ENCODE data around the gene OTOA.
"Not testable (repeated sequence)": the region's sequence is repeated elsewhere in the genome, so short reads cannot be mapped to it uniquely, and the experiment has no call there.

Gene OTOA

DNA sequence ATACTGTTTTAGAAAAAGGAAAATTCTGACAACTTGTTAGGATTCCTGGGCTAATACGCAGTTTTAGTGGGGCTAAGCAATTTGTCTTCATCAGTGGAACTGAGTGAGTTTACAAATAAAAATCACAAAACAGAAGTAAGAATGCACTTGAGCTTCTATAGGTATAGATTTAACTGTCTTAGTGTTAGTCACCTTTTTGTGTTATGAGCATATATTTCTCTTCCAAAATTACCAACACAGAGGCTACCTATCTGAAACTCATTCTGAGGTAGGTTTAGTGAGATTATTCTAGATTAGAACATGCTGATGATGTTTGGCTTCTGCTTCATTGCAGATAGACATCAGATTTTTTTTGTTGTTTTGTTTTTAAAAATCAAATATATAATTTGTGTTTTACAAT, 41.2 kb upstream of the OTOA start:
- no peak overlapping the region for H3K4me3 ChIP-seq (replicated peaks in 1 of 2; ENCODE audit: low read depth in 2 of 2, low read length in 2 of 2)
- TF ChIP-seq CTCF (IDR thresholded peaks at IDR 0.05; ENCODE audit: low read depth, low read length), result no peak
- DNase-seq (ENCODE audit: low read depth in 2 of 2), result no peak

DNA sequence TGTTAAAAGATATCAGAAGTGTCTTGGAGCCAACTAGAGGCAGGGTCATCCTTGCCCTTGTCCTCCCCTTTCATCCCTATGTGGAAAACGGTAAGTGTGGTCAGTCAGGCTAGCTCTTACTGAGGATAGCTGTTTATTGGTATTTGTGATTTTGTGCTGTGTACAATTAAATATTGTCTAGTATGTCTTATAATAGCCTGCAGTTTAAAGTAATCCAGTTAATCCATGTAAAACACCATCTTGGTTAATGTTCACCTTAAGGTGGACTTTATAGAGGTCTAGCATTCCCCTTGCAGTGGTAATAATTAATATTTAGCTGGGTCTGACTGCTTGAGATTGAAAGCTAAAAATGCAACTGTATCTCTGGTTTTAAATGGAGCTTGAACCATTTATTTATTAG, 38.7 kb upstream of the OTOA start:
- TF ChIP-seq CTCF (IDR thresholded peaks at IDR 0.05; ENCODE audit: low read depth, low read length), result no peak
- no peak for DNase-seq (ENCODE audit: low read depth in 2 of 2)
- H3K4me3 ChIP-seq (replicated peaks in 1 of 2; ENCODE audit: low read depth in 2 of 2, low read length in 2 of 2), result no peak overlapping the region

DNA sequence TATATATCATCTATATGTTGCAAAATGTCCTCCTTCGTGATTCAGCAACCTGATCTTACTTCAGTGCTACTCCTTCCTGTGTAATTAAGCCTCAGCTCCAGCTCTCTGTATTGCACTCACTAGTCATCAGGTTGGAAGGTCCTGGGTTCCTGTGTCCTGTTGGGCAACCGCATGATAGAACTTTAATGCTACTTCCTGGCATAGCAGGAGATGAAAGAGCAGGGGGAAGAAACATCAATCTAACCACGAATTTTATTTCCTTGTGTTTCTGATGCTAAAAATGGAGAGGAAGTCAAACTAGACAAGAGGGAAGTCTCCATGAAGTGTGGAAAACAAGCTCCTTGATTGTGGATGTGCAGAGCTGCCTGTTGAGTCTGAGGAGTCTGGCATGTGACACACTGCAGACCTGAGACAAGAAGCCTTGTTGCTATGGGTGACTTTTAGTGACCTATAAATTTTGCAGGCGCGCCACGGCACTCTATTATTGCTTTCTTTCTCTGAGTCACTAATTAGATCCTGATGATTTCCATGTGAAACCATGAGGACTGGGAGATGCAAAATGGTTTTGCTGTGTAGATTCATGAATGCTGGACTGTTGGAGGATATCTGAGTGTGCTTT, 37.0 kb upstream of the OTOA start:
- no peak for TF ChIP-seq CTCF (IDR thresholded peaks at IDR 0.05; ENCODE audit: low read depth, low read length)
- peak; percentile 72 to 94 for DNase-seq (ENCODE audit: low read depth in 2 of 2)
- no peak overlapping the region for H3K4me3 ChIP-seq (replicated peaks in 1 of 2; ENCODE audit: low read depth in 2 of 2, low read length in 2 of 2)

- no peak for TF ChIP-seq CTCF (IDR thresholded peaks at IDR 0.05; ENCODE audit: low read depth, low read length)
- no peak for DNase-seq (ENCODE audit: low read depth in 2 of 2)
- no peak overlapping the region for H3K4me3 ChIP-seq (replicated peaks in 1 of 2; ENCODE audit: low read depth in 2 of 2, low read length in 2 of 2)
Measured at GRCh38 chr16:21628121-21628726, 35.5 kb upstream of the OTOA start.

DNA sequence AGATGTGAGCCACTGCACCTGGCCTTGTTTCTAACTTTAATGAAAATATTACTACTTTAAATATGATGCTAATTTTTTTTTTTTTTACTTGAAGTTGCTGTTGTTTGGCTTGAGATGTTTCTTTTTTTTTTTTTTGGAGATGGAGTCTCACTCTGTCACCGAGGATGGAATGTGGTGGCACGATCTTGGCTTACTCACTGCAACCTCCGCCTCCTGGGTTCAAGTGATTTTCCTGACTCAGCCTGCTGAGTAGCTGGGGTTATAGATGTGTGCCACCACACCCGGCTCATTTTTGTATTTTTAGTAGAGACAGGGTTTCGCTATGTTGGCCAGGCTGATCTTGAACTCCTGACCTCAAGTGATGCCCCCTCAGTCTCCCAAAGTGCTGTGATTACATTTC, 35.0 kb upstream of the OTOA start:
- TF ChIP-seq CTCF (IDR thresholded peaks at IDR 0.05; ENCODE audit: low read depth, low read length), result no peak
- H3K4me3 ChIP-seq (replicated peaks in 1 of 2; ENCODE audit: low read depth in 2 of 2, low read length in 2 of 2), result no peak overlapping the region
- peak in 1 of 2 donors; percentile 76 for DNase-seq (ENCODE audit: low read depth in 2 of 2)

GRCh38 chr16:21629616-21630539, 33.9 kb upstream of the OTOA start:
- not testable (repeated sequence) for H3K4me3 ChIP-seq (replicated peaks in 1 of 2; ENCODE audit: low read depth in 2 of 2, low read length in 2 of 2); DNase-seq (ENCODE audit: low read depth in 2 of 2)

GRCh38 chr16:21630866-21631265, 32.9 kb upstream of the OTOA start:
- H3K4me3 ChIP-seq (replicated peaks in 1 of 2; ENCODE audit: low read depth in 2 of 2, low read length in 2 of 2); DNase-seq (ENCODE audit: low read depth in 2 of 2): not testable (repeated sequence)

DNA sequence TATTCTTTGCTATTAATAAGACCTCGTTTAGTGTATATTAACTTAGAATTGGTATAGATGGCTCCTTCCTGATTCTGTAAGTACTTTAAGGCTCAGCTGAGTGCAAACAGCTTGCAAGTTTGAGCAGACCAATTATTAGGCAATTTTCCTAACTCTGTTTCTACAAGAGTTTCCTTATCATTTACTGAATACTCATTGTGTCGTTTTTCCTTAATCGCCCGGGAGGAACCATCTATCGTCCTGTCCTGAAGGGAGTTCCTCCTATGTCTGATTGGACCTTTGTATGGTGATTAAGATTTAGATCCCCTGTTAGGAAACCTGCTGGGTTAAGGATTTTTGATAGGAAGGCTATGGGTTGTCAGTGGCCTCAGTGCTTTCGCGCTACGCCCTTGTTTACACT, 32.4 kb upstream of the OTOA start:
- H3K4me3 ChIP-seq (replicated peaks in 1 of 2; ENCODE audit: low read depth in 2 of 2, low read length in 2 of 2); DNase-seq (ENCODE audit: low read depth in 2 of 2): not testable (repeated sequence)

GRCh38 chr16:21631951-21632575, 31.7 kb upstream of the OTOA start:
- DNase-seq (ENCODE audit: low read depth in 2 of 2); H3K4me3 ChIP-seq (replicated peaks in 1 of 2; ENCODE audit: low read depth in 2 of 2, low read length in 2 of 2): not testable (repeated sequence)

Data from cardiac fibroblast (primary cell).